Activated T-helper 2 cell treated with anti-CD3 and anti-CD28 coated beads, Interferon-gamma antibody, Interleukin-2, Interleukin-4, amounts not matched to agents 10 μg/mL and 5 μg/mL and 100 μg/mL, durations not matched to agents 14 hours and 24 hours and 36 hours (primary cell): ENCODE data around the gene DEPDC1B. TPM values are rescaled to one million over a fixed set of nuclear protein-coding genes. Genes with fewer than 3 reads are reported as not detected.

ENCODE experiments used
- DNase-seq: peaks from one replicate; pipeline ENCODE4 v3.0.0; 2021; ENCODE audit warnings: low spot score
- H3K27ac Mint-ChIP-seq: one replicate; pipeline ENCODE4 v1.8.0; 2021; ENCODE audit warnings: mixed read lengths
- H3K27me3 Mint-ChIP-seq: one replicate; pipeline ENCODE4 v1.8.0; 2021; ENCODE audit warnings: low read depth, mixed read lengths
- H3K36me3 Mint-ChIP-seq: one replicate; pipeline ENCODE4 v1.8.0; 2021; ENCODE audit warnings: low read depth, mixed read lengths
- H3K4me1 Mint-ChIP-seq: one replicate; pipeline ENCODE4 v1.8.0; 2021; ENCODE audit warnings: low read depth, mixed read lengths
- H3K4me3 Mint-ChIP-seq: one replicate; pipeline ENCODE4 v1.8.0; 2021; ENCODE audit warnings: low read depth, mild to moderate bottlenecking, moderate library complexity, mixed read lengths
- H3K9me3 Mint-ChIP-seq: one replicate; pipeline ENCODE4 v1.8.0; 2021; ENCODE audit warnings: mixed read lengths
- intact Hi-C: fragments of 100-400 bp; cut with micrococcal nuclease; formaldehyde crosslinking; loops from one replicate; pipeline ENCODE4 v1.15.1; 2023
- total RNA-seq: library from RNA; stranded (reverse); gene quantifications from 2 replicates; pipeline ENCODE4 v1.2.3, GENCODE V29; 2022

Gene DEPDC1B
- total RNA-seq, 1 donor from 2014 or later = 25.1 TPM

- no peaks in the 10 kb centered on the region for H3K36me3 Mint-ChIP-seq
- H3K27ac Mint-ChIP-seq = no peak overlapping the region
- intact Hi-C loops = loop anchor here (10.0 kb wide), 1 partner anchor 493 kb away; the partner anchor contains the start of gene SMIM15
- no peaks in the 10 kb centered on the region for H3K27me3 Mint-ChIP-seq
- H3K4me3 Mint-ChIP-seq = no peak overlapping the region
- H3K9me3 Mint-ChIP-seq = no peaks in the 10 kb centered on the region
- DNase-seq = no peak
- peaks cover 1% of the 10 kb centered on the region for H3K4me1 Mint-ChIP-seq
Observed at GRCh38 chr5:60671899-60672692, 27.9 kb downstream of the DEPDC1B start.

DNA sequence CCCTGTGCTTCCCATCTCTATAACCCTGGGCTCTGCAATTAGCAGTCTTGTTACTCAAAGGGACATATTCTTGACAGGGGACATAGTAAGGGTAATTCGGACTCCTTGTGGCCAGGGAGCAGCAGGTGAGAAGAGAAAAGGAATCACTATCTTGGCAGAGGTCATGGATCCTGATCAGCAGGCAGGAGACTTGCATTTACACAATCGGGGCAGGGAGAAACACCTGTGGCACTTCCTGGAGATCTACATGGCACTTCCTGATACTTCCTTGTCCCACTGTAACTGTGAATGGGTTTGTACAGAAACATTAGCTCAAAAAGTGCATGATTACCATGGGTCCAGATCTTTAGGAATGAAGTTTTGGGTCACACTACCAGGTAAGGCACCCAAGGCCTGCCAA lies 29.2 kb downstream of the DEPDC1B start:
- no peak overlapping the region for H3K4me3 Mint-ChIP-seq
- no peak overlapping the region for H3K27ac Mint-ChIP-seq
- peaks cover 8% of the 10 kb centered on the region for H3K36me3 Mint-ChIP-seq
- H3K9me3 Mint-ChIP-seq = no peaks in the 10 kb centered on the region
- intact Hi-C loops = loop anchor here (10.0 kb wide), 1 partner anchor 494 kb away; the partner anchor contains the start of gene SMIM15
- H3K4me1 Mint-ChIP-seq = peaks cover 1% of the 10 kb centered on the region
- no peak for DNase-seq
- H3K27me3 Mint-ChIP-seq = no peaks in the 10 kb centered on the region

- Mint-ChIP-seq H3K27ac (no peak overlapping the region), H3K27me3 (no peaks in the 10 kb centered on the region), H3K4me3 (no peak overlapping the region), H3K9me3 (no peaks in the 10 kb centered on the region), H3K36me3 (peaks cover 8% of the 10 kb centered on the region), H3K4me1 (peaks cover 1% of the 10 kb centered on the region)
- no peak for DNase-seq
- intact Hi-C loops = loop anchor here (1.0 kb wide), 1 partner anchor 855 kb away; no protein-coding TSS in a partner anchor
Observed at GRCh38 chr5:60668686-60669304, 31.2 kb downstream of the DEPDC1B start.

DNA sequence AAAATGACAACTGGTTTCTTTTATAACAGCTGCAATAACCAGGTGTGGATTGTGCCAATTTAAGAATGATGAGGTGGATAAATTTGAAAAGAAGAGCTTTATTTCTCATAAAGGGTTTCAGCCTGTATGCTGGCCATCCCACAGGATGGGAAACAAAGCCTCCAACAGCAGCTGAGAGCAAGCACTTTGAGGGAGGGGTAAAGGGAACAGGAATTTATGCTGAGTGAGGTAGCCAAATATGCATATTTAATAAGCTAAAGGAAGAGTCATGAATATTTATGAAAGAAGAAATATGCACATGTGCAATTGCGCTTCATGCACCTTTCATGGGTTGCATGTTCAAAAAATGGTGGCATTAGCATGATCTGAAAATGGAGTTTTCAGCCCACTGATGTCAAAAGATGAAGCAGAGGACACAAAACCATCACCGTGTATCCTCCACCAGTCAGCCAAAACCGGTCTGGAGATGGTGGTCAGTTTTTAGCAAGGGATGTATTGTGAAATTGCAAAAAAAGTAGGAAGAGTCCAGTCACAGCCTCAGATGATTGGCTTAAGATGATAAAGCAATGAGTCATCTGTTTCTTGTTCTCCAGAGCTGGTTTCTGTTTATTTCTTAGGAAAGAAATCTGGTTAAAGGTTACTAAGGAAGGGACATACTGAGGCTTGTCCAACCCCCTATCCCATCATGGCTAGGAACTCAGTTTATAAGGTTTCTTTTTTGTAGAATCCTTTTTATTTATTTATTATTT lies 47.9 kb downstream of the DEPDC1B start:
- H3K4me3 Mint-ChIP-seq = no peak overlapping the region
- DNase-seq = no peak
- H3K4me1 Mint-ChIP-seq = peaks cover 2% of the 10 kb centered on the region
- no peak overlapping the region for H3K27ac Mint-ChIP-seq
- intact Hi-C loops = no loop called here
- no peaks in the 10 kb centered on the region for H3K27me3 Mint-ChIP-seq
- peaks cover 1% of the 10 kb centered on the region for H3K36me3 Mint-ChIP-seq
- peaks cover 26% of the 10 kb centered on the region for H3K9me3 Mint-ChIP-seq

- peaks cover 4% of the 10 kb centered on the region for H3K9me3 Mint-ChIP-seq
- peaks cover 2% of the 10 kb centered on the region for H3K4me1 Mint-ChIP-seq
- intact Hi-C loops = no loop called here
- H3K27ac Mint-ChIP-seq = no peak overlapping the region
- no peak overlapping the region for H3K4me3 Mint-ChIP-seq
- H3K27me3 Mint-ChIP-seq = no peaks in the 10 kb centered on the region
- H3K36me3 Mint-ChIP-seq = no peaks in the 10 kb centered on the region
- DNase-seq = no peak
Observed at GRCh38 chr5:60649288-60649917, 50.6 kb downstream of the DEPDC1B start.

DNA sequence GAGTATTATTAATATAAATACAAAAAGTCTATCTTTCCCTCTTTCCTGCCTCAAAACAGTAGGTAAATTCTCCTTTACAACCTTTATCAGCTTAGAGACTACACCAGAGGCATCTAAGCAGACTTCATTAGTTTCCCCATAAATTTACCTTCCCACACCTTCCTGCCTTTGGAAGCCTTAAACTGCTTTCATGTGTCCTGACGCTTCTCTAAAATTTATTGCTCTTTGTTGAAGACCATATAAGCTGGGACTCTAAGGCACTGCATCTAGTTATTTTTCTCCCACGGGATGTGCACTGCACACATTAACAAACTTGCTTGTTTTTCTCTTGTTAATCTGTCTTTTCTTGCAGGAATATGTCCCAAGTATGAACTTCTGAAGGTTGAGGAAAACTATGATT lies 51.8 kb downstream of the DEPDC1B start:
- H3K27ac Mint-ChIP-seq = no peak overlapping the region
- no peaks in the 10 kb centered on the region for H3K9me3 Mint-ChIP-seq
- intact Hi-C loops = no loop called here
- no peak overlapping the region for H3K4me3 Mint-ChIP-seq
- no peak for DNase-seq
- H3K4me1 Mint-ChIP-seq = peaks cover 2% of the 10 kb centered on the region
- peaks cover 11% of the 10 kb centered on the region for H3K36me3 Mint-ChIP-seq
- H3K27me3 Mint-ChIP-seq = no peaks in the 10 kb centered on the region

- no peaks in the 10 kb centered on the region for H3K4me1 Mint-ChIP-seq
- no peak overlapping the region for H3K27ac Mint-ChIP-seq
- H3K9me3 Mint-ChIP-seq = peaks cover 10% of the 10 kb centered on the region
- intact Hi-C loops = no loop called here
- no peaks in the 10 kb centered on the region for H3K27me3 Mint-ChIP-seq
- H3K36me3 Mint-ChIP-seq = peaks cover 63% of the 10 kb centered on the region
- no peak for DNase-seq
- no peak overlapping the region for H3K4me3 Mint-ChIP-seq
Observed at GRCh38 chr5:60640901-60641300, 59.1 kb downstream of the DEPDC1B start.

DNA sequence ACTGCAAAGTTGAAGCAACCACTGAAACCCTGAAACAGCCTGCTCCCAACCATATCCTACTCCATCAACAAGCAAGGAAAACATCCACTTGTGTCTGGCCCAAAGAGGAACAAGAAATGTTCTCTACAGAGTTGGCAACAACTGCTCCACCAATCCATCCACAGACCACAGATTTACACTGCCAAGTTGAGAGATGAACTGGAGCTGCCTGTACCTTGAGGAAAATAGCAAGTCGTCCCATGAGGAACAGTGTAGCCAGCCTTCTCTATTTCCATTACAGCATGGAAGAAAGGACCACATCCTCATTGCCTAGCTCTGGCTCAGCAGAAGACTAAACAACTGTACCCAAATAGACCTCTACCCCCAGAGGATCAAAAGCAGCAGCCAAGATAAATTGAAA lies 60.4 kb downstream of the DEPDC1B start:
- no peak overlapping the region for H3K27ac Mint-ChIP-seq
- intact Hi-C loops = no loop called here
- H3K4me3 Mint-ChIP-seq = no peak overlapping the region
- no peak for DNase-seq
- H3K36me3 Mint-ChIP-seq = peaks cover 76% of the 10 kb centered on the region
- H3K27me3 Mint-ChIP-seq = no peaks in the 10 kb centered on the region
- H3K4me1 Mint-ChIP-seq = no peaks in the 10 kb centered on the region
- H3K9me3 Mint-ChIP-seq = peaks cover 11% of the 10 kb centered on the region

GRCh38 chr5:60638300-60638699 lies 61.7 kb downstream of the DEPDC1B start:
- Mint-ChIP-seq H3K27me3 (no peaks in the 10 kb centered on the region), H3K27ac (no peak overlapping the region), H3K4me3 (no peak overlapping the region), H3K4me1 (peaks cover 6% of the 10 kb centered on the region), H3K36me3 (peaks cover 73% of the 10 kb centered on the region), H3K9me3 (peaks cover 11% of the 10 kb centered on the region)
- no peak for DNase-seq
- intact Hi-C loops = no loop called here

DNA sequence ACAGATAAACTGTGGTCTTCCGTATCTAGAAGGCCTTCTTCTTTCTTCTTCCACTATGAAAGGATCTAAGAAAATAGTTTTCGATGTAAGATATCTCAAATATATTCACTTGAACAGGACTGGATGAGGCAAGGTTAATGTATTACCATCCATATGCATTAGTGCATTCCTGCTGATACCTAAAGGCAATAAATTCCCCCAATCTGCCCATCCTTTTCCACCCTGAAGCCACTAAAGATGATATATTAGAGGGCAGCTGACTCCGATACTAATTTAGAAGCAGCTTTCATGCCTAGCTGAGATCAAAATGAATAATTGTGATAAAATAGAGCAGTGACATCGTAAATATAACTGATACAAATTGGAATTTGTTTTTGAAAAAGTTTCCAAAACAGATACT lies 63.3 kb downstream of the DEPDC1B start:
- intact Hi-C loops = no loop called here

GRCh38 chr5:60636001-60636400 lies 64.0 kb downstream of the DEPDC1B start:
- Mint-ChIP-seq H3K4me3 (no peak overlapping the region), H3K9me3 (peaks cover 11% of the 10 kb centered on the region), H3K27ac (no peak overlapping the region), H3K27me3 (no peaks in the 10 kb centered on the region), H3K36me3 (peaks cover 67% of the 10 kb centered on the region), H3K4me1 (peaks cover 6% of the 10 kb centered on the region)
- no peak for DNase-seq
- intact Hi-C loops = no loop called here

More for the DNA sequence above, 63.3 kb downstream of the DEPDC1B start:
- no peak overlapping the region for H3K4me3 Mint-ChIP-seq
- H3K4me1 Mint-ChIP-seq = peaks cover 6% of the 10 kb centered on the region
- peaks cover 65% of the 10 kb centered on the region for H3K36me3 Mint-ChIP-seq
- no peaks in the 10 kb centered on the region for H3K27me3 Mint-ChIP-seq
- H3K27ac Mint-ChIP-seq = no peak overlapping the region
- DNase-seq = no peak
- peaks cover 11% of the 10 kb centered on the region for H3K9me3 Mint-ChIP-seq

DNA sequence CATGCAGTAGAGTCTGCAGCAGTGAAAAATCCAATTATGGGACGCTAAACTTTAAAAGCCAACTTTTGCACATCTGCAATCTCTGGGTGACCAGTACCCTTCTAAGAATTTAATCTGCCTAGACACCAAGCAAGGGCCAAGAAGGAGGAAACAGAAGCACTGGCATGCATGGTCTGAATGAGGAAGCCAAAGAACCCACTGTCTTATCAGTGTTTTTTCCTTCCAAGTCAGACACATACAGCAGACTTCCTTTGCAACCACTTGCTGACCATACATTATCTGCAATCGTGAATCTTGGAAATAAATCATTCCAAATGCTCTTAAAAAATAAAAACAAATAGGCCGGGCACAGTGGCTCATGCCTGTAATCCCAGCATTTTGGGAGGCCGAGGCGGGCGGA lies 65.9 kb downstream of the DEPDC1B start:
- no peaks in the 10 kb centered on the region for H3K27me3 Mint-ChIP-seq
- H3K4me3 Mint-ChIP-seq = no peak overlapping the region
- DNase-seq = no peak
- H3K4me1 Mint-ChIP-seq = peaks cover 6% of the 10 kb centered on the region
- intact Hi-C loops = no loop called here
- peaks cover 11% of the 10 kb centered on the region for H3K9me3 Mint-ChIP-seq
- peaks cover 71% of the 10 kb centered on the region for H3K36me3 Mint-ChIP-seq
- no peak overlapping the region for H3K27ac Mint-ChIP-seq
